Activated effector memory CD4-positive, alpha-beta T cell treated with Interleukin-2 at 50 U/mL for 16 hours (primary cell): ENCODE results near the gene NFYA.

Experiments
- DNase-seq: peaks from one replicate; pipeline ENCODE4 v3.0.0-alpha.2; 2020

NFYA gene

DNA sequence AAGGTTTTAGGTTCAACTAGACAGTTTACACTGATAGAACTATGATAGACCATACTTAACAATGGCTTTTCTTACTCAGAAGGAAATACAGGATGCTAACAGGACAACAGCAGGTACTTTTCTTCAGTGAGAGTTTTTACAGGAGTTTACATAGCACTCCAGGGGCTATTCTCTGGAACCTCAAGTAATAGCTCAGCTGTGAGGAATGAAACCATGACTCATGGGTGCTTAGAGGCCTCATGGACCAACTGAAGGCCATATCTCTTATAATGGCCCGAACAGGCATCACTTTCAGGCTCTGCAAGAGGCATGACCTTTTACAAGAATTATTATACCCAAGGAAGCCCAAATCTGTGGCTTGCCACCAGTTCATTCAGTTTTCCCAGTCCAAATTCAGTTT is 49.6 kb downstream of the NFYA start:
- DNase-seq = no peak

DNA sequence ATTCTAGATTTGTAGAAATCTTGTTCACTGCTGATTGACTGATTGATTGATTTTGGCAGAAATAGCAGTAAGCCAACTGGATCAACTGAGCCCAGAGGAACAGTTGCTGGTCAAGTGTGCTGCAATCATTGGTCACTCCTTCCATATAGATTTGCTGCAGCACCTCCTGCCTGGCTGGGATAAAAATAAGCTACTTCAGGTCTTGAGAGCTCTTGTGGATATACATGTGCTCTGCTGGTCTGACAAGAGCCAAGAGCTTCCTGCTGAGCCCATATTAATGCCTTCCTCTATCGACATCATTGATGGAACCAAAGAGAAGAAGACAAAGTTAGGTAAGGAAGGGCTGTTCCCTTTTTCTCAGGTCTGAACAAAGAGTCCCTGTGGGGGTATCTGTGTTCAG is 50.1 kb downstream of the NFYA start:
- no peak for DNase-seq

DNA sequence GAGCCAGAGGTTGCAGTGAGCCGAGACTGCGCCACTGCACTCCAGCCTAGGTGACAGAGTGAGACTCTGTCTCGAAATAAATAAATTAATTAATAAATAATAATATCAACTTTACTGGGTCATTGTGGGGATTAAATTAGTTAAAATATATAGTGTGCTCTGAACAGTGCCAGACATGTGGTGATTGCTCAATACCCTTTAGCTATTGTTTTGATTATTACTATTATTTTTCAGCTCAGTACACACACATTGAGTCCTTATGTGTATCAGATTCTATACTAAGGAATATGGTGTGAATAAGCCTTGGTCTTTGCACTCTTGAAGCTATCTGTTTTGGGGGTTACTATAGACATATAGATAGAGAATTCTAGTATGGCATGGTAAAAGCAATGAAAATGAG is 52.5 kb downstream of the NFYA start:
- DNase-seq = no peak

DNA sequence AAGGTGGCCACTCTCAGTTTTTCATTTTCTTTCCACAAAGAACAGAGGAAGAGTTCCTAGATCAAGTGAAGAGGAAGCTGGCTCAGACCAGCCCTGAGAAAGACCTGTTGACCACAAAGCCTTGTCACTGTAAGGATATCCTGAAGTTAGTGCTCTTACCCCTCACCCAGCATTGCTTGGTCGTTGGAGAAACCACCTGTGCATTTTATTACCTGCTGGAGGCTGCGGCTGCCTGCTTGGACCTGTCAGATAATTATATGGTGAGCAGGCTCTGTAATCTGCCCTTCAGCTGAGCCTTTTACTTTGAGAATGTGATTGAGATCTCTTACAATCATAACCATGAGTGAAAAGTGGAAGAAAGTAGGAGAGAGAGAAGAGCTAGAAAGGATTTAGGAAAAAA is 59.5 kb downstream of the NFYA start:
- no peak for DNase-seq

DNA sequence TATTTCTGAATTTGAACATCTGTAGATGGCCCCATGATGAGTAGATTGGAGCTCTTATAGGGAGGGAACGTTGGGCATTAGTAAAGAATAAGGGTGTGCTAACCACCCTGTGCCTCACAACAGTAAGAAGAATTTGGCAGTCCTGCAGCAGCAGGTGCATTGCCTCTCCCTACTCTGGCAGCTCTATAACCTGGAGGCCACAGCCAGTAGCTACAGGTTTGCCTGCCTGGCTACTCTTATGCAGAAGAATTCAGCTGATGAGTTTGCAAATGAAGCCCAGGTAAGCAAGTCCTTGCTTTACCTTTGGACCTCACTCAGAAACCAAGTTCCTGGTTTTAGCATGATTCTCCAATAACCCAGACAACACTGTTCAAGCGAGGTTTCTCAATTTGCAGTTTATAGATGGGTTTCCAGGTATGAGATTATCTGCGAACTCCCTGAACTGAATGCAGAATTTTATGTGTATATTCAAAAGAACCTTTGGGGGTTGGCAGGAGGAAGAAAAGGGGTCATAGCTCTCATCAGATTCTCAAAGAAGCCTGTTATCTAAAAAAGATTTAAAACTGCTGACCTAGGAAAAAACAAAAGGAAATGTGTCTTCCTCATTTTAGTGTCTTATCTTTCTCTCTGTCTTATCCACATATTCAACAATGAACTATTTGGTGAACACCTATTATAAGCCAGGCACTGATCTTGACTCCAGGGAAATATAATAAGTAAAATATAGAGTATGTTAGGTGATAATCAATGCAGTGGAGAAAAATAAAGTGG is 62.5 kb downstream of the NFYA start:
- DNase-seq = no peak

DNA sequence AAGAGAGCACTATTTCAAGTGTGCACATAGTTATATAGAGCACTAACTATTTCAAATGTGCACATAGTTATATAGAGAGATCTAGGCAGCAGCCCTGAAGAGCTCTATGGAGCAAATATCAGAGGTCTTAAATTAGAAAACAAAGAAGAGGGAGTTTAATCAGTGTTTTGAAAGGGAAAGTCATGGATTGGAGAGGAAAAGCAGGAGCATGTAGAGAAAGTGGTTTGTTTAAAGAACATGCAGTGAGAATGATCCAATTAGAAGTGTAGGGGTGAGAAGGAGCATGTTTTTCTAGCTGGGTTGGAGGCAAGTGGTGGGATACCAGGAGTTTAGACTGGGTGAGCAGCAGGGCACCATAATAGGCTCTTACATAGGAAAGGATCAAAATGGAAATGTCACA is 64.1 kb downstream of the NFYA start:
- no peak for DNase-seq

DNA sequence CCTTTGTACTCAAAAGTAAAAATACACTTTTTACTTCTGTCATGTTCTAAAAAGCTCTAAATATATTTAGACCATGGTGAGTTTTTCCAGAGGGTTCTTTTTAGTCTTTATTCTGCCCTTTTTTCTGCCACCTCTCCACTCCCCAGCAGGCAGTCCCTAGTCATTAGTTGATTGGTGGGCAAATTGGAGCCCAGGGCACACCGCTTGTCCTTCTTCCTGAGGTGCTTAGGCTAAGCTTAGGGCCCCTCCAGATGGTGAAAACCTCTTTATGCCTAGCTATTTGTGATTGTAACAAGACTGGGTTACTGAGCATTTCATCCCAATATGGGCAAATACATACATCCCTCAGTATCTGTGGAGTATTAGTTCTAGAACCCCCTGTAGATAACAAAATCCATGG is 75.1 kb downstream of the NFYA start:
- no peak for DNase-seq
